Aorta (tissue), 5 donors: Measurements from ENCODE around the gene MACROD2. TPM values are rescaled to one million over a fixed set of nuclear protein-coding genes. Genes with fewer than 3 reads are reported as not detected.

Experiments
- ATAC-seq: fragments of 200-7000 bp; cut with Tn5 transposase; one replicate; pipeline ENCODE4 v1.9.1; 2022; ENCODE audit warnings: moderate library complexity; ENCODE audit not compliant: low FRiP score
- DNase-seq, 2 donors: peaks; one replicate each; pipeline ENCODE4 v3.0.0-alpha.2; 2020
- H3K27ac ChIP-seq, 2 donors: one replicate each; pipeline ENCODE4 v1.5.1; 2013; ENCODE audit warnings: low read length in 2 of 2, mild to moderate bottlenecking in 2 of 2, moderate library complexity in 2 of 2, control low read depth in 1 of 2, inconsistent platforms in 1 of 2, low read depth in 1 of 2
- H3K27me3 ChIP-seq, 2 donors: one replicate each; pipeline ENCODE4 v1.6.1; 2013; ENCODE audit warnings: control low read depth in 1 of 2, low read length in 1 of 2, mild to moderate bottlenecking in 1 of 2, moderate library complexity in 1 of 2; ENCODE audit not compliant: insufficient read depth in 2 of 2, control insufficient read depth in 1 of 2
- H3K36me3 ChIP-seq, 2 donors: one replicate each; pipeline ENCODE4 v1.6.1; 2013; ENCODE audit warnings: control low read depth in 1 of 2, low read length in 1 of 2, mild to moderate bottlenecking in 1 of 2; ENCODE audit not compliant: insufficient read depth in 2 of 2, control insufficient read depth in 1 of 2
- H3K4me1 ChIP-seq, 2 donors: one replicate each; pipeline ENCODE4 v1.6.1; 2013; ENCODE audit warnings: low read length in 2 of 2, control low read depth in 1 of 2, mild to moderate bottlenecking in 1 of 2, moderate library complexity in 1 of 2; ENCODE audit not compliant: insufficient read depth in 2 of 2, control insufficient read depth in 1 of 2
- H3K4me3 ChIP-seq, 2 donors: one replicate each; pipeline ENCODE4 v1.5.1; 2013; ENCODE audit warnings: low read length in 2 of 2, control low read depth in 1 of 2, mild to moderate bottlenecking in 1 of 2
- H3K9me3 ChIP-seq: one replicate; pipeline ENCODE4 v1.6.1; 2013; ENCODE audit warnings: mild to moderate bottlenecking, low read length; ENCODE audit not compliant: control insufficient read depth
- WGBS, 2 donors: extraction: QIAGEN DNeasy Blood & Tissue Kit; methylation state at CpG; one replicate each; pipeline ENCODE4 v1.1.7; 2013; 5-methylcytosine and 5-hydroxymethylcytosine counted together
- intact Hi-C, 2 donors: fragments of 100-400 bp; cut with DNase I; formaldehyde crosslinking; loops; one replicate each; pipeline versions ENCODE4 v1.14.2 to v1.15.0; 2022
- polyA plus RNA-seq, 2 donors: library from polyadenylated mRNA; stranded (reverse); fragments of 200-250 nt; gene quantifications; one replicate each; pipeline ENCODE4 v1.2.3, GENCODE V29; 2013
- total RNA-seq, 2 donors: library from RNA; stranded (reverse); fragmentation: NEBNext Ultra II Directional; extraction: Animal tissue kit (Norgen Biotek cat#: 25700); gene quantifications; one replicate each; pipeline ENCODE4 v1.2.1, GENCODE V29; 2021
- donor health status: healthy with polysubstance abuse.
- donor health status: Bipolar disorder and iron deficiency.
- donor health status: DM: no; HTN: no; CAD: no.
- donor health status: DM: no; HTN: no; CAD: no.
- donor health status: DM: yes; HTN: yes; CAD: no.

The MACROD2 gene
- total and polyA plus RNA-seq, 4 donors: 0.90 to 11.2 (median 4.8) TPM

- Histone ChIP-seq H3K36me3 (no peaks in the 10 kb centered on the region), H3K4me3 (no peak overlapping the region), H3K9me3 (no peaks in the 10 kb centered on the region), H3K27ac (no peak overlapping the region), H3K4me1 (no peaks in the 10 kb centered on the region), H3K27me3 (no peaks in the 10 kb centered on the region)
- intact Hi-C loops: no loop called here
- no peak for DNase-seq
- 1 to 4% methylated on average over 2 of the region's 2 CpGs for WGBS, 2 donors
- ATAC-seq: no peak
Measured at GRCh38 chr20:14512839-14513238, 517.5 kb downstream of the MACROD2 start.

- no peaks in the 10 kb centered on the region for H3K4me1 ChIP-seq
- H3K4me3 ChIP-seq: no peak overlapping the region
- H3K27me3 ChIP-seq: no peaks in the 10 kb centered on the region
- DNase-seq (no peak), ATAC-seq (no peak)
- intact Hi-C loops: no loop called here
- 42 to 65% methylated on average over 1 of the region's 1 CpG for WGBS, 2 donors
- no peak overlapping the region for H3K27ac ChIP-seq
- H3K36me3 ChIP-seq: no peaks in the 10 kb centered on the region
- no peaks in the 10 kb centered on the region for H3K9me3 ChIP-seq
Measured at GRCh38 chr20:14518648-14519047, 523.3 kb downstream of the MACROD2 start.

GRCh38 chr20:14521016-14521415 lies 525.7 kb downstream of the MACROD2 start:
- intact Hi-C loops: no loop called here
- no peaks in the 10 kb centered on the region for H3K36me3 ChIP-seq
- ATAC-seq (no peak), DNase-seq (no peak)
- H3K27me3 ChIP-seq: no peaks in the 10 kb centered on the region
- H3K4me1 ChIP-seq: no peaks in the 10 kb centered on the region
- H3K9me3 ChIP-seq: no peaks in the 10 kb centered on the region
- H3K4me3 ChIP-seq: no peak overlapping the region
- no peak overlapping the region for H3K27ac ChIP-seq

- no peak for DNase-seq
- Histone ChIP-seq H3K4me1 (no peaks in the 10 kb centered on the region), H3K27me3 (no peaks in the 10 kb centered on the region), H3K4me3 (no peak overlapping the region), H3K36me3 (no peaks in the 10 kb centered on the region), H3K27ac (no peak overlapping the region), H3K9me3 (no peaks in the 10 kb centered on the region)
- ATAC-seq: no peak
- intact Hi-C loops: no loop called here
- WGBS, 2 donors: 85% methylated on average over 1 of the region's 1 CpG
Measured at GRCh38 chr20:14521436-14521835, 526.1 kb downstream of the MACROD2 start.

GRCh38 chr20:14522595-14522994 lies 527.3 kb downstream of the MACROD2 start:
- H3K27me3 ChIP-seq: no peaks in the 10 kb centered on the region
- intact Hi-C loops: no loop called here
- no peaks in the 10 kb centered on the region for H3K4me1 ChIP-seq
- no peaks in the 10 kb centered on the region for H3K9me3 ChIP-seq
- ATAC-seq (no peak), DNase-seq (no peak)
- H3K4me3 ChIP-seq: no peak overlapping the region
- no peaks in the 10 kb centered on the region for H3K36me3 ChIP-seq
- WGBS, 2 donors: 80 to 82% methylated on average over 5 of the region's 5 CpGs
- no peak overlapping the region for H3K27ac ChIP-seq

GRCh38 chr20:14523090-14523489 lies 527.8 kb downstream of the MACROD2 start:
- intact Hi-C loops: no loop called here
- no peak for DNase-seq

GRCh38 chr20:14525426-14525825 lies 530.1 kb downstream of the MACROD2 start:
- Histone ChIP-seq H3K4me1 (no peaks in the 10 kb centered on the region), H3K36me3 (no peaks in the 10 kb centered on the region), H3K27ac (no peak overlapping the region), H3K27me3 (no peaks in the 10 kb centered on the region), H3K4me3 (no peak overlapping the region), H3K9me3 (no peaks in the 10 kb centered on the region)
- 56 to 76% methylated on average over 1 of the region's 1 CpG for WGBS, 2 donors
- ATAC-seq (no peak), DNase-seq (no peak)
- intact Hi-C loops: no loop called here

More at GRCh38 chr20:14523090-14523489, 527.8 kb downstream of the MACROD2 start:
- no peak for ATAC-seq
- Histone ChIP-seq H3K4me1 (no peaks in the 10 kb centered on the region), H3K27me3 (no peaks in the 10 kb centered on the region), H3K9me3 (no peaks in the 10 kb centered on the region), H3K36me3 (no peaks in the 10 kb centered on the region), H3K4me3 (no peak overlapping the region), H3K27ac (no peak overlapping the region)
- WGBS, 2 donors: 59 to 62% methylated on average over 4 of the region's 4 CpGs

GRCh38 chr20:14526891-14527290 lies 531.6 kb downstream of the MACROD2 start:
- Histone ChIP-seq H3K36me3 (no peaks in the 10 kb centered on the region), H3K27me3 (no peaks in the 10 kb centered on the region), H3K9me3 (peaks cover 2% of the 10 kb centered on the region), H3K4me1 (no peaks in the 10 kb centered on the region), H3K27ac (no peak overlapping the region), H3K4me3 (no peak overlapping the region)
- 85 to 86% methylated on average over 12 of the region's 12 CpGs for WGBS, 2 donors
- DNase-seq (no peak), ATAC-seq (no peak)
- intact Hi-C loops: no loop called here

GRCh38 chr20:14531786-14532185 lies 536.5 kb downstream of the MACROD2 start:
- Histone ChIP-seq H3K4me1 (no peaks in the 10 kb centered on the region), H3K4me3 (no peak overlapping the region), H3K27ac (no peak overlapping the region), H3K9me3 (peaks cover 2% of the 10 kb centered on the region), H3K27me3 (no peaks in the 10 kb centered on the region), H3K36me3 (no peaks in the 10 kb centered on the region)
- WGBS, 2 donors: 51 to 58% methylated on average over 5 of the region's 5 CpGs
- DNase-seq (no peak), ATAC-seq (no peak)
- intact Hi-C loops: no loop called here
